ENCODE results near the gene ISLR. TPM values are rescaled to one million over a fixed set of nuclear protein-coding genes. Genes with fewer than 3 reads are reported as not detected.

ISLR gene
- total RNA-seq, 2 donors from 2014 or later, result 36.5 to 70.7 TPM

- no peak overlapping the region for H3K27ac ChIP-seq
- DNase-seq (ENCODE audit: low spot score), result no peak
- H3K4me3 ChIP-seq, result peak overlapping the region; percentile 16 to 26
- H3K27me3 ChIP-seq (replicated peaks; ENCODE audit: insufficient read depth), result peaks cover 46% of the 10 kb centered on the region
- H3K4me1 ChIP-seq (replicated peaks), result peaks cover 7% of the 10 kb centered on the region
- 8% methylated on average over 53 of the region's 53 CpGs for WGBS
- no peaks in the 10 kb centered on the region for H3K36me3 ChIP-seq
- no peaks in the 10 kb centered on the region for H3K9me3 ChIP-seq
- TF ChIP-seq POLR2A (IDR thresholded peaks at IDR 0.05), result no peak
- intact Hi-C loops (cut with DNase I), result loop anchor here (2.0 to 10.0 kb wide), 3 partner anchors 153 to 195 kb away; no protein-coding TSS in a partner anchor
These were observed 45.3 kb upstream of the ISLR start for GRCh38 chr15:74127954-74128784.

- no peak overlapping the region for H3K4me3 ChIP-seq
These were observed 44.5 kb upstream of the ISLR start for GRCh38 chr15:74128785-74129585.

GRCh38 chr15:74129586-74130154 lies 43.8 kb upstream of the ISLR start:
- TF ChIP-seq POLR2A (IDR thresholded peaks at IDR 0.05), result no peak
- no peak for TF ChIP-seq POLR2AphosphoS5 (IDR thresholded peaks at IDR 0.05)
- TF ChIP-seq, protein P1, sequence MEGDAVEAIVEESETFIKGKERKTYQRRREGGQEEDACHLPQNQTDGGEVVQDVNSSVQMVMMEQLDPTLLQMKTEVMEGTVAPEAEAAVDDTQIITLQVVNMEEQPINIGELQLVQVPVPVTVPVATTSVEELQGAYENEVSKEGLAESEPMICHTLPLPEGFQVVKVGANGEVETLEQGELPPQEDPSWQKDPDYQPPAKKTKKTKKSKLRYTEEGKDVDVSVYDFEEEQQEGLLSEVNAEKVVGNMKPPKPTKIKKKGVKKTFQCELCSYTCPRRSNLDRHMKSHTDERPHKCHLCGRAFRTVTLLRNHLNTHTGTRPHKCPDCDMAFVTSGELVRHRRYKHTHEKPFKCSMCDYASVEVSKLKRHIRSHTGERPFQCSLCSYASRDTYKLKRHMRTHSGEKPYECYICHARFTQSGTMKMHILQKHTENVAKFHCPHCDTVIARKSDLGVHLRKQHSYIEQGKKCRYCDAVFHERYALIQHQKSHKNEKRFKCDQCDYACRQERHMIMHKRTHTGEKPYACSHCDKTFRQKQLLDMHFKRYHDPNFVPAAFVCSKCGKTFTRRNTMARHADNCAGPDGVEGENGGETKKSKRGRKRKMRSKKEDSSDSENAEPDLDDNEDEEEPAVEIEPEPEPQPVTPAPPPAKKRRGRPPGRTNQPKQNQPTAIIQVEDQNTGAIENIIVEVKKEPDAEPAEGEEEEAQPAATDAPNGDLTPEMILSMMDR (IDR thresholded peaks at IDR 0.05), result no peak
- intact Hi-C loops (cut with DNase I), result loop anchor here (5.0 to 10.0 kb wide), 2 partner anchors 155 to 178 kb away; no protein-coding TSS in a partner anchor
- peaks cover 7% of the 10 kb centered on the region for H3K4me1 ChIP-seq (replicated peaks)
- H3K27me3 ChIP-seq (replicated peaks; ENCODE audit: insufficient read depth), result peaks cover 61% of the 10 kb centered on the region
- H3K9me3 ChIP-seq, result no peaks in the 10 kb centered on the region
- no peak overlapping the region for H3K27ac ChIP-seq
- DNase-seq (ENCODE audit: low spot score), result no peak
- 4% methylated on average over 34 of the region's 40 CpGs for WGBS
- H3K36me3 ChIP-seq, result no peaks in the 10 kb centered on the region
- H3K4me3 ChIP-seq, result no peak overlapping the region

More at GRCh38 chr15:74128785-74129585, 44.5 kb upstream of the ISLR start:
- intact Hi-C loops (cut with DNase I), result loop anchor here (5.0 to 10.0 kb wide), 2 partner anchors 154 to 178 kb away; no protein-coding TSS in a partner anchor
- WGBS, result 5% methylated on average over 42 of the region's 43 CpGs
- Histone ChIP-seq H3K27me3 (replicated peaks; ENCODE audit: insufficient read depth) (peaks cover 55% of the 10 kb centered on the region), H3K27ac (no peak overlapping the region), H3K36me3 (no peaks in the 10 kb centered on the region), H3K4me1 (replicated peaks) (peaks cover 7% of the 10 kb centered on the region), H3K9me3 (no peaks in the 10 kb centered on the region)
- TF ChIP-seq, protein P1 (IDR thresholded peaks at IDR 0.05), result no peak
- TF ChIP-seq POLR2AphosphoS5 (IDR thresholded peaks at IDR 0.05), result no peak
- no peak for TF ChIP-seq POLR2A (IDR thresholded peaks at IDR 0.05)
- no peak for DNase-seq (ENCODE audit: low spot score)

DNA sequence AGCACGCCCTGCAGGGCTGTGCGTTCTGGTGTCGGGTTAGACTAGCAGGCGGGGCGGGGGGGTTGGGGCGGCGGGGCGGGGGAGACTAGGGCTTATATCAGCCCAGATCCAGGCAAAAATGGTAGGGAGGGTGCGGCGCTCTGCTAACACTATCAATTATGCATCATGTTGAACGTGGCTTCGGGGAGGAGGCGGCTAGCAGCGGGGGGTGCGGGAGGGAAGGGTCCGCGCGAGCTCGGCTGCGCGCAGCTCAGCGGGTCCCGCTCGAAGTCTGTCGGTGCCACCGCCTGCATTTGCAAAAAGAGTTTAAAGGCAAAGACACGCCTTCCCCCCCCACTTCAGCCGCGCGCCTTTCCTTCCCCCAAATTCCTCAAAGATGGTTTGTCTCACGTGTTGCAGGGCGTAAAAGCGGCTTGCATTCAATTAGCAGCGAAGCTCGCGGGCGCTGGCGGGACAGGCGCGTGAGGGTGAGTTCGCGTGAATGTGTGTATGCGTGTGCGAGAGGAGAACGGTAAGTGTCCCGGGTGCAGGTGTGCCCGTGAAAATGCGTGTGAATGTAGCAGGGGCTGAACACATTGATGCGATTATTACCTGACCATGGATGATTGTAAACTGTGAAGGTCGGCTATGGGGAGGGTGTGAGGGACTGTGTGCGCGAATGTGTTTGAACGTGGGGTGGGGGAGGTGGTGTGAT lies 43.2 kb upstream of the ISLR start, which contains the start of gene ISLR2:
Gene ISLR2 (plus strand): TSS at position 432 of the 694 bp plus-strand sequence. CDS start 2,169 bp downstream, outside the sequence.
- WGBS, result 3% methylated on average over 53 of the region's 53 CpGs
- Histone ChIP-seq H3K36me3 (no peaks in the 10 kb centered on the region), H3K27me3 (replicated peaks; ENCODE audit: insufficient read depth) (peaks cover 68% of the 10 kb centered on the region), H3K9me3 (no peaks in the 10 kb centered on the region), H3K4me1 (replicated peaks) (peaks cover 7% of the 10 kb centered on the region), H3K4me3 (no peak within 1 kb of the TSS), H3K27ac (no peak within 1 kb of the TSS)
- intact Hi-C loops (cut with DNase I), result no loop called here
- DNase-seq (ENCODE audit: low spot score), result no peak
- TF ChIP-seq POLR2A (IDR thresholded peaks at IDR 0.05), result no peak
- TF ChIP-seq POLR2AphosphoS5 (IDR thresholded peaks at IDR 0.05), result no peak
- TF ChIP-seq, protein P1 (IDR thresholded peaks at IDR 0.05), result no peak
